Measurements from ENCODE around the gene L3MBTL4. TPM values are rescaled to one million over a fixed set of nuclear protein-coding genes. Genes with fewer than 3 reads are reported as not detected.
"Not testable (repeated sequence)": the region's sequence is repeated elsewhere in the genome, so short reads cannot be mapped to it uniquely, and the experiment has no call there.

Gene L3MBTL4
- total RNA-seq, 1 experiment from 2014 or later: 2.1 TPM

DNA sequence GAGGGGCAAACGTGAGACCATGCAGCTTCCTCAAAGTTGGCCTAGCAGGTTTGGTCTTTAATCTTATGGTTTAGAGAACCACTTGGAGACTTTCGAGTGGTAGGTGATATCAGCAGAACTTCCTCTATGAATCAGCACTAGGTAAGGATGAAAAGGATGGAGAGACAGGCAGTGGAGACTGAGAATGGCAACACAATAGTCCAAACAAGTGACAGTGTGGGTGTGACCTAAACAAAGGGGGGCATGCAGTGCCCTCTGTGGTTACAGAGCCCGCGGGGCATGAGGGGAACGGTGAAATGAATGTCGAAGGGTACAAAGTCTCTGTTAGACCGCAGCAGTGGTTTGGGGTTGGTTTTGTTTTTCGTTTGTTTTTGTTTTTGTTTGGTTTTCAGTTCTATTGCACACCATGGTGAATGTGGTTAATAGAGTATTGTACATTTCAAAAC lies 143.9 kb downstream of the L3MBTL4 start:
- BruUV-seq (replicated peaks): no TSS peak

DNA sequence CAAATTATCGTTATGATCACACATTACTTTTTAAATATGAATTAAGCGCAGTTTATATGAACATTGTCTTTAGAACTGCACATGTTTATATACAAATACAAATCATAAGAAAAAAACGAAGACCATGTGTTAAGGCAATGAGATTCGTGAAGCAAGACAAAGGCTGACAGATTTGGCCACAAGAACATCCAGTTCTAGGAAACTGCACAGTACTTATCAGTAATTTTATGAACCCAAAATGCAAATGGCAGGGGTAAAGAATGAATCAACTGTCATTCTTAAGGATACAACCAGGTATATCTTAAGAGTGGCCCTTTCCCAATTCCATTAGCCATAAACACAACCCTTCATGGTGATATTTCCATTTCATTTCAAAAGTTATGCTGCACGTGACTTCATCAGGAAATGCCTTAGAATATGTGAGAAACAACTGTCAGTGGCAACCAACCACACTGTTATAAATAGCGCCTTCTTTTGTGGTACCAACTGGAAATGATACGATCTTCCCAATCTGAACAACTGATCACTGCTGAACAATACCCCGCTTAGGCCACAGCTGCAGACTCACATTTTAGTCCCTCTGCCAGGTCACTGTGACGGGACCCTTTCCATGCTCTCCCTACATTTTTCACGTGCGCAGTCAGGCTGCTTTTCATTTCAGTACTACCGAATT lies 144.9 kb downstream of the L3MBTL4 start:
- Mint-ChIP-seq H3K27me3 (ENCODE audit: unreplicated experiment) (peaks cover 39% of the 10 kb centered on the region), H3K4me3 (ENCODE audit: low read depth, unreplicated experiment) (no peak overlapping the region), H3K4me1 (ENCODE audit: low read depth, unreplicated experiment) (no peaks in the 10 kb centered on the region), H3K9me3 (ENCODE audit: low read depth, unreplicated experiment) (peaks cover 8% of the 10 kb centered on the region), H3K27ac (ENCODE audit: unreplicated experiment) (no peak overlapping the region), H3K36me3 (ENCODE audit: insufficient read depth, unreplicated experiment) (no peaks in the 10 kb centered on the region)
- no TSS peak for BruUV-seq (replicated peaks)
- CTCF ChIA-PET: no interaction called here
- no peak for DNase-seq
- intact Hi-C loops (cut with micrococcal nuclease; ENCODE audit: unreplicated experiment): no loop called here
- no peak for TF ChIP-seq CTCF (IDR thresholded peaks at IDR 0.05; ENCODE audit: unreplicated experiment)

More for the DNA sequence above, 143.9 kb downstream of the L3MBTL4 start:
- TF ChIP-seq CTCF (IDR thresholded peaks at IDR 0.05; ENCODE audit: unreplicated experiment): no peak
- Mint-ChIP-seq H3K4me1 (ENCODE audit: low read depth, unreplicated experiment) (no peaks in the 10 kb centered on the region), H3K27me3 (ENCODE audit: unreplicated experiment) (peaks cover 47% of the 10 kb centered on the region), H3K9me3 (ENCODE audit: low read depth, unreplicated experiment) (peaks cover 8% of the 10 kb centered on the region), H3K36me3 (ENCODE audit: insufficient read depth, unreplicated experiment) (no peaks in the 10 kb centered on the region), H3K4me3 (ENCODE audit: low read depth, unreplicated experiment) (no peak overlapping the region), H3K27ac (ENCODE audit: unreplicated experiment) (no peak overlapping the region)
- CTCF ChIA-PET: no interaction called here
- intact Hi-C loops (cut with micrococcal nuclease; ENCODE audit: unreplicated experiment): no loop called here
- DNase-seq: no peak

DNA sequence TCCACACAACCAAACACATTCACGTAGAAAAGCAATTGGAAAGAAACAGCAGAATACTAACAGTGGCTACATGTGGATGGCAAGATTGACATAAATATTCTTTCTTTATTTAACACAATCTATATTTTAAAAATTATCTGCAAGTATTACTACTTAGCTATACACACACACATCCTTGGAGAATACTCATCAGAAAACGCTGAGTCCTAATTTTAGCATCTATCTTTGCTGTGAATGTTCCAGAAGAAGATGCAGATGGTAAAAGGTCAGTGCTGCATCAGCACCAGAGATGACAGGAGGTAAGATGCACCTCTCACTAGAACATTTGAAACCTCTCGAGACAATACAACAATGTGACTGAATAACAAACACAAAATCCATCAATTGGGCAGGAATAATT lies 148.5 kb downstream of the L3MBTL4 start:
- Mint-ChIP-seq H3K36me3 (ENCODE audit: insufficient read depth, unreplicated experiment) (no peaks in the 10 kb centered on the region), H3K4me3 (ENCODE audit: low read depth, unreplicated experiment) (no peak overlapping the region), H3K9me3 (ENCODE audit: low read depth, unreplicated experiment) (peaks cover 8% of the 10 kb centered on the region), H3K4me1 (ENCODE audit: low read depth, unreplicated experiment) (no peaks in the 10 kb centered on the region), H3K27ac (ENCODE audit: unreplicated experiment) (no peak overlapping the region), H3K27me3 (ENCODE audit: unreplicated experiment) (peaks cover 5% of the 10 kb centered on the region)
- TF ChIP-seq CTCF (IDR thresholded peaks at IDR 0.05; ENCODE audit: unreplicated experiment): no peak
- no peak for DNase-seq
- intact Hi-C loops (cut with micrococcal nuclease; ENCODE audit: unreplicated experiment): no loop called here
- CTCF ChIA-PET: no interaction called here
- BruUV-seq (replicated peaks): no TSS peak

- DNase-seq: no peak
- Mint-ChIP-seq H3K4me1 (ENCODE audit: low read depth, unreplicated experiment) (no peaks in the 10 kb centered on the region), H3K27ac (ENCODE audit: unreplicated experiment) (no peak overlapping the region), H3K9me3 (ENCODE audit: low read depth, unreplicated experiment) (peaks cover 18% of the 10 kb centered on the region), H3K4me3 (ENCODE audit: low read depth, unreplicated experiment) (no peak overlapping the region), H3K36me3 (ENCODE audit: insufficient read depth, unreplicated experiment) (no peaks in the 10 kb centered on the region), H3K27me3 (ENCODE audit: unreplicated experiment) (no peaks in the 10 kb centered on the region)
- no TSS peak for BruUV-seq (replicated peaks)
- CTCF ChIA-PET: no interaction called here
- TF ChIP-seq CTCF (IDR thresholded peaks at IDR 0.05; ENCODE audit: unreplicated experiment): no peak
- intact Hi-C loops (cut with micrococcal nuclease; ENCODE audit: unreplicated experiment): no loop called here
These were observed 152.8 kb downstream of the L3MBTL4 start for GRCh38 chr18:6261938-6262337.

GRCh38 chr18:6259324-6259723 lies 155.4 kb downstream of the L3MBTL4 start:
- peaks cover 24% of the 10 kb centered on the region for H3K9me3 Mint-ChIP-seq (ENCODE audit: low read depth, unreplicated experiment)
- H3K4me3 Mint-ChIP-seq (ENCODE audit: low read depth, unreplicated experiment); H3K27ac Mint-ChIP-seq (ENCODE audit: unreplicated experiment); H3K4me1 Mint-ChIP-seq (ENCODE audit: low read depth, unreplicated experiment); CTCF ChIA-PET; DNase-seq; H3K36me3 Mint-ChIP-seq (ENCODE audit: insufficient read depth, unreplicated experiment); BruUV-seq (replicated peaks); intact Hi-C loops (cut with micrococcal nuclease; ENCODE audit: unreplicated experiment); H3K27me3 Mint-ChIP-seq (ENCODE audit: unreplicated experiment): not testable (repeated sequence)

Measured in Calu3 (cell line).